B cell (primary cell): ENCODE results near the gene TRPT1. TPM values are rescaled to one million over a fixed set of nuclear protein-coding genes. Genes with fewer than 3 reads are reported as not detected.

Experiments
- ATAC-seq: fragments of 200-7000 bp; cut with Tn5 transposase; one replicate; pipeline ENCODE4 v1.10.0; 2021; ENCODE audit warnings: low read depth, mild to moderate bottlenecking, moderate number of reproducible peaks, moderate library complexity
- CTCF ChIA-PET: fragments of 350-600 bp; sonication (Branson Sonifier 250); formaldehyde crosslinking; loops from one replicate; lab custom pipeline; 2021; ENCODE audit warnings: antibody characterized with exemption, inconsistent platforms; lab: Charles Lee
- POLR2A ChIA-PET: fragments of 350-600 bp; sonication (Branson Sonifier 250); formaldehyde crosslinking; loops from one replicate; lab custom pipeline; 2021; ENCODE audit warnings: antibody characterized with exemption; lab: Charles Lee
- DNase-seq: peaks from one replicate; pipeline ENCODE4 v3.0.0; 2013
- H2AFZ ChIP-seq: 2 replicates; pipeline ENCODE4 v1.6.1; 2012; ENCODE audit warnings: mild to moderate bottlenecking, low read depth, low read length; ENCODE audit not compliant: insufficient read depth, poor library complexity, severe bottlenecking
- H3K27ac ChIP-seq, 2 donors: 1 replicate in 1 of 2; 2 replicates in 1 of 2; pipeline ENCODE4 v1.5.1; 2012 to 2013; ENCODE audit warnings: low read length in 2 of 2, mild to moderate bottlenecking in 2 of 2, moderate library complexity in 1 of 2
- H3K27me3 ChIP-seq, 4 experiments: fragments of 200-600 bp in 1 of 4; sonication (generic) in 1 of 4; replicated peaks in 1 of 4; 1 replicate in 2 of 4; 2 replicates in 2 of 4; pipeline versions ENCODE4 v1.6.1 to v1.7.0; 2013 to 2016; ENCODE audit warnings: low read length in 3 of 4, mild to moderate bottlenecking in 2 of 4, mixed read lengths in 1 of 4, moderate library complexity in 1 of 4; ENCODE audit not compliant: insufficient read depth in 4 of 4, control insufficient read depth in 3 of 4; ENCODE audit errors: control extremely low read depth in 1 of 4
- H3K36me3 ChIP-seq, 2 experiments: replicated peaks in 1 of 2; 1 replicate in 1 of 2; 2 replicates in 1 of 2; pipeline versions ENCODE4 v1.6.1 to v1.7.1; 2013; ENCODE audit warnings: low read length in 1 of 2; ENCODE audit not compliant: insufficient read depth in 2 of 2, control insufficient read depth in 1 of 2; ENCODE audit errors: control extremely low read depth in 1 of 2, extremely low read depth in 1 of 2
- H3K4me1 ChIP-seq, 2 donors: fragments of 200-600 bp in 1 of 2; sonication (generic) in 1 of 2; 1 replicate in 1 of 2; 2 replicates in 1 of 2; pipeline versions ENCODE4 v1.5.1 to v1.6.1; 2013 to 2017; ENCODE audit warnings: low read length in 2 of 2; ENCODE audit not compliant: control insufficient read depth in 2 of 2, insufficient read depth in 2 of 2
- H3K4me2 ChIP-seq: replicated peaks from 2 replicates; pipeline ENCODE3; 2012; ENCODE audit warnings: mild to moderate bottlenecking, low read depth, low read length; ENCODE audit not compliant: poor library complexity, severe bottlenecking
- H3K4me3 ChIP-seq, 5 experiments: fragments of 200-600 bp in 1 of 5; sonication (generic) in 1 of 5; 1 replicate in 3 of 5; 2 replicates in 2 of 5; pipeline versions ENCODE4 v1.5.1 to v1.7.0; 2011 to 2016; ENCODE audit warnings: low read length in 4 of 5, mild to moderate bottlenecking in 4 of 5, low read depth in 2 of 5, control low read depth in 1 of 5, moderate library complexity in 1 of 5; ENCODE audit not compliant: insufficient read depth in 1 of 5; ENCODE audit errors: control extremely low read depth in 1 of 5, extremely low read depth in 1 of 5
- H3K79me2 ChIP-seq: fragments of 200-600 bp; sonication (generic); one replicate; pipeline ENCODE4 v1.6.0; 2016; ENCODE audit warnings: low read length; ENCODE audit not compliant: control insufficient read depth, insufficient read depth
- H3K9ac ChIP-seq: fragments of 200-600 bp; sonication (generic); 2 replicates; pipeline ENCODE4 v1.6.1; 2017; ENCODE audit warnings: mild to moderate bottlenecking, low read length, moderate library complexity
- H3K9me3 ChIP-seq, 3 donors: one replicate each; pipeline versions ENCODE4 v1.6.1 to v1.7.1; 2013; ENCODE audit warnings: low read length in 2 of 3; ENCODE audit not compliant: control insufficient read depth in 2 of 3, insufficient read depth in 1 of 3; ENCODE audit errors: control extremely low read depth in 1 of 3
- H4K20me1 ChIP-seq: 2 replicates; pipeline ENCODE4 v1.6.0; 2012; ENCODE audit warnings: mild to moderate bottlenecking, low read length; ENCODE audit not compliant: insufficient read depth, control insufficient read depth, poor library complexity, severe bottlenecking
- H3K27ac Mint-ChIP-seq: one replicate; pipeline ENCODE4 v1.8.0; 2021; ENCODE audit warnings: mixed read lengths
- H3K27me3 Mint-ChIP-seq: one replicate; pipeline ENCODE4 v1.8.0; 2021; ENCODE audit warnings: mixed read lengths
- H3K4me1 Mint-ChIP-seq: one replicate; pipeline ENCODE4 v1.8.0; 2021; ENCODE audit warnings: mixed read lengths
- H3K4me3 Mint-ChIP-seq: one replicate; pipeline ENCODE4 v1.8.0; 2021; ENCODE audit warnings: mixed read lengths
- H3K9me3 Mint-ChIP-seq: one replicate; pipeline ENCODE4 v1.8.0; 2022; ENCODE audit warnings: mixed read lengths; ENCODE audit not compliant: insufficient read depth
- EZH2 ChIP-seq: IDR thresholded peaks from 2 replicates; pipeline ENCODE4 v1.6.1; 2012; ENCODE audit warnings: borderline replicate concordance, low read depth, mild to moderate bottlenecking, moderate library complexity, low read length; ENCODE audit not compliant: insufficient read depth, poor library complexity, severe bottlenecking
- WGBS: methylation state at CpG from one replicate; pipeline ENCODE4 v1.1.5; 2013; ENCODE audit warnings: missing lambda C conversion rate; ENCODE audit not compliant: insufficient coverage; 5-methylcytosine and 5-hydroxymethylcytosine counted together
- intact Hi-C: fragments of 100-400 bp; cut with micrococcal nuclease; formaldehyde crosslinking; loops from one replicate; pipeline ENCODE4 v1.10.0; 2022
- polyA plus RNA-seq: library from polyadenylated mRNA; depleted of rRNA; stranded (reverse); fragments of >200 nt; gene quantifications from 2 replicates; pipeline ENCODE4 v1.2.3, GENCODE V29; 2012
- total RNA-seq, 2 donors: library from RNA; stranded (reverse); fragments of 120-200 nt in 1 of 2; gene quantifications; 1 replicate in 1 of 2; 2 replicates in 1 of 2; pipeline versions ENCODE4 v1.2.3 to v1.2.4, GENCODE V29; 2013 to 2022
- TF ChIP-seq, protein P1 (sequence below): fragments of 200-600 bp; IDR thresholded peaks from one replicate; pipeline ENCODE4 v1.8.0; 2022; ENCODE audit warnings: antibody characterized with exemption, mild to moderate bottlenecking

Gene TRPT1
- total and polyA plus RNA-seq, 2 donors (not counting 1 experiment from before 2014, with no cell fraction given), result 59.6 to 145 TPM

DNA sequence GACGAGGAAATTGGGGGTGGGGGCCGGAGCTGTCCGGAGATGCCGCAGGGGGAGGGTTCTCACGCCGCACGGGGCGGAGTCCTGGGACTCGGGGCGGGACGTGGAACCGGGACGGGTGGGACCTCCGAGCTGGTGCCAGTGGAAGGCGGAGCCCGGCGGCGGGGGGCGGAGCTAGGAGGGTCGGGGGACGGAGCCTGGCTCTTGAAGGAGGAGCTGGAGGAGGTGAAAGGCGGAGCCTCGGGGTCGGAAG lies 15.2 kb upstream of the TRPT1 start:
- intact Hi-C loops, result loop anchor here (1.0 to 2.0 kb wide), 6 partner anchors 11 to 64 kb away; partner anchors contain the start of genes BAD, DNAJC4, ESRRA and FERMT3
- Histone ChIP-seq H4K20me1 (peaks cover 7% of the 10 kb centered on the region), H3K27me3 (no peaks in the 10 kb centered on the region), H2AFZ (peak overlapping the region; percentile 74), H3K79me2 (peaks cover 12% of the 10 kb centered on the region), H3K9me3 (no peaks in the 10 kb centered on the region), H3K4me1 (peaks cover 28 to 63% of the 10 kb centered on the region in 2 donors), H3K4me3 (peak overlapping the region in 4 of 5 experiments; percentile 76 to 91 (median 83)), H3K36me3 (peaks cover 0 to 34% of the 10 kb centered on the region in 2 experiments), H3K27ac (peak overlapping the region; percentile 98), H3K9ac (peak overlapping the region; percentile 81), H3K4me2 (peak overlapping the region; percentile 99)
- peaks cover 65% of the 10 kb centered on the region for H3K4me1 Mint-ChIP-seq
- TF ChIP-seq EZH2, result no peak
- TF ChIP-seq, protein P1, sequence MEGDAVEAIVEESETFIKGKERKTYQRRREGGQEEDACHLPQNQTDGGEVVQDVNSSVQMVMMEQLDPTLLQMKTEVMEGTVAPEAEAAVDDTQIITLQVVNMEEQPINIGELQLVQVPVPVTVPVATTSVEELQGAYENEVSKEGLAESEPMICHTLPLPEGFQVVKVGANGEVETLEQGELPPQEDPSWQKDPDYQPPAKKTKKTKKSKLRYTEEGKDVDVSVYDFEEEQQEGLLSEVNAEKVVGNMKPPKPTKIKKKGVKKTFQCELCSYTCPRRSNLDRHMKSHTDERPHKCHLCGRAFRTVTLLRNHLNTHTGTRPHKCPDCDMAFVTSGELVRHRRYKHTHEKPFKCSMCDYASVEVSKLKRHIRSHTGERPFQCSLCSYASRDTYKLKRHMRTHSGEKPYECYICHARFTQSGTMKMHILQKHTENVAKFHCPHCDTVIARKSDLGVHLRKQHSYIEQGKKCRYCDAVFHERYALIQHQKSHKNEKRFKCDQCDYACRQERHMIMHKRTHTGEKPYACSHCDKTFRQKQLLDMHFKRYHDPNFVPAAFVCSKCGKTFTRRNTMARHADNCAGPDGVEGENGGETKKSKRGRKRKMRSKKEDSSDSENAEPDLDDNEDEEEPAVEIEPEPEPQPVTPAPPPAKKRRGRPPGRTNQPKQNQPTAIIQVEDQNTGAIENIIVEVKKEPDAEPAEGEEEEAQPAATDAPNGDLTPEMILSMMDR, result no peak
- peak; percentile 82 for ATAC-seq
- DNase-seq, result peak; percentile 100
- WGBS, result under 1% methylated on average over 24 of the region's 24 CpGs
- H3K27ac Mint-ChIP-seq, result peak overlapping the region; percentile 97
- peak overlapping the region; percentile 91 for H3K4me3 Mint-ChIP-seq
- ChIA-PET POLR2A (interaction anchor here (0.6 to 1.4 kb wide), 15 partner anchors 9 to 627 kb away, joined by 3 to 11 read pairs (median 5); partner anchors contain the start of genes DNAJC4, ESRRA, GPR137 and NUDT22), CTCF (interaction anchor here (1.0 to 1.5 kb wide), 7 partner anchors 9 to 76 kb away, joined by 3 to 16 read pairs (median 7); partner anchors contain the start of genes ESRRA, FERMT3, NUDT22 and PRDX5)
- no peaks in the 10 kb centered on the region for H3K27me3 Mint-ChIP-seq
- H3K9me3 Mint-ChIP-seq, result no peaks in the 10 kb centered on the region
